GM18867 (cell line): Measurements from ENCODE around the gene ANKFN1.
"Not testable (repeated sequence)": the region's sequence is repeated elsewhere in the genome, so short reads cannot be mapped to it uniquely, and the experiment has no call there.

Experiments
- ATAC-seq: cut with Tn5 transposase; IDR thresholded peaks from one replicate; pipeline ENCODE4 v1.9.1; 2021; ENCODE audit warnings: mild to moderate bottlenecking, moderate library complexity; ENCODE audit not compliant: unreplicated experiment

ANKFN1 gene

DNA sequence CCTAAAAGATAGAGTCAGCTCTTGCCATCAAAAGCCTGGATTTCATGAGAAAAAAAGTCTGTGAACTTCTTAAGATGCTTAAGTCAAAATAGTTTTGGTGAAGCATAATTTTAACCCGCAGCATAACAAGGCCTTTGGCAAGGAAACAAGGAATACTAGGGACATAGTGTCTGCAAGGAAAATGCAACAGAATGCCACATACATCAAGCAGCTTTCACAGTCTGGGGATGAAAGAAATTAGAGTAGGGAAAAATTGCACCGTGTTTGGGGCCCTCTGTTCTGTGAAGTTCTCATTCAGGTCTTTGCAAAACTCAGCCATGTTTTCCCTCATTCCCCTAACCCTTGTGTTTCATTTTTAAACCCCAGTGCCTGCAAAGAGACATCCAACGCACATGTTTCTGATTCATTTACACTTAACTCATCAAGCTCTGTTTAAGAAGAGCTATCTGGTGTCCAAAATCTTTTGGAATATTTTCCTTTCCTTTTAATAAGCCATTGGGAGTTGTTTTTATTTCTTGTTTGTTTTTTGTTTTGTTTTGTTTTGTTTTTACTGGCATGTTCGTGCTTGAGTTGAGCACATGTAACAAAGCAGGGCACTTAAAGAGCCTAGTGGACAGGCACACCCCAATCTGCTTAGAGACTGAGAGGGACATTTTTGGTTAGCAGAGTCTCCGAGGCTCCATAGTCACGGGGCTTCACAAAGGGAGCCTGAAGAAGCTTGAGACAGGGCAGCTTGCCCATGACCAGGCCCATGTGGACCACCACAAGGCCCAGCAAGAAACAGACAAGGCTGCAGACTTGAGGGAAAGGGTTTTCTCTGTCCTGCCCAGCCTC lies 116.5 kb downstream of the ANKFN1 start:
- ATAC-seq: no peak

DNA sequence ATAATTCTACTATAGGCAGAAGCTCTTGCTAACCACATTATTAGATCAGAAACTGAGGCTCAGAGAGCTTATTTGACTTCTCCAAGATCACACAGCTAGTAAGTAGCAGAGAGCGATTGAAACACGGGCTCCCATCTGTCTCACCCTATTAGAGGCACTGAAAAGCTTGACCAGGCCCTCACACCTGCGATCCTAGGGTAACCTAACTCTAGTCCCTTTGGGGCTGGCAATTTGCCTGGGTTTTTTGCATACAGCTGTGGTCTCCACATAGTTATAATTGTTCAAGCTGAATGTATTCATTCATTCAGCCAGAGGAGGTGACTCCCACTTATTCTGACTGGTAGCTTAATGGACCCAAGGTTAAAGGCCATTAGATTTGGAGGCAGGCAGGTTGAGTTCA lies 121.2 kb downstream of the ANKFN1 start:
- ATAC-seq: no peak

DNA sequence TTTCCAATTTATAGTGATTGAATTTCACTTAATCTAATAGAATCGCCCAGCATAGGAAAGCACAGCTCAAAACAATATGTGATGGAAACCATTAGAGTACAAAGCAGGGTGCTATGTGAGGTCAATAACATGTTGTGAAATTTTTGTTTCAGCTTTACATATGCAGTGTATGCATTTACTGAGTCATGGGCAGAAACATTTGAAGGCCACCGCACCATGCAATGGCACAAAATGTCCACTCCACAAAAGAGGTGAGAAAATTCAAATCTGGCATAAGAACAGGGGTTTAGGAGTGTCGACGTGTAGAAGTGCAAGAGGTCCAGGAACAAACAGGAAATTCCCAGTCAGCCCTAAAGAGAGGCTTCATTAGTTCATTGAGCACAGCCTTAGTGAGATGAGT lies 131.2 kb downstream of the ANKFN1 start:
- no peak for ATAC-seq

DNA sequence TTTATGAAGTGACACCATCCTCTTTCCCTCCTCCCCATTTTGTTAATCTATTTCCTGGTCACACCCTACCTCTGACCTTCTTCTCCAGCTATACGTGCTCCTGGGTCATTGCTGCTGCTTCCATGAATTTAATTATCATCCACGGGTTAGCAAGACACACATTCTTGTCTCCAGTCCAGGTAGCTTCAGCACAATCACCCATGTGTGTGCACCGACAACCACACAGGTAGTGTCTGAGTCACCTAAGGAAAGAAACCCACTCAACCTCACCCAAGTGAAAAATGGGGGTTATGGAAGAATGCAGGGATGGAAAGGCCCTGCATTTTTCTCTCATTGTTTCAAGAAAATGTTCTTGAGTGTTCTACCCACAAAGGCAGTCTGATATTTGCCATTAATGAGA lies 135.5 kb downstream of the ANKFN1 start:
- not testable (repeated sequence) for ATAC-seq

DNA sequence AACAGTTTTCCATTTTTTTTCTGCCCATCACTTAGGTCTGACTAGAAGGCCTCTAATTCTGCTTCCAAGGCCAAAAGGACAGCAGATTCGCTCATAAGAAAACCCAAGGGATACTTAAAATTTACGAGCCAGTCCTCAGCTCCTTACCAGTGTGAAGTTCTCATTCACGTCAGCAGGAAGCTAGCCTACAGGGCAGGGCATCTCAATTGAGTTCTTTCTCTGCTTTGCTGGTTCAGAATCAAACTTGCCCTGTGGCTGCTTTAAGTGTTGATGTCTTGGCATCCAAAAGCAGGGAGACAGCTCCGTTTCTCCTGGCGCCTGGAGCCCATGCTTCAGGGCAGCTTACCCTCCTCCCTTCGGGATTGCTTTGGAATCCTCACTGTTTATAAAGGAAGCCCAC lies 136.0 kb downstream of the ANKFN1 start:
- no peak for ATAC-seq

DNA sequence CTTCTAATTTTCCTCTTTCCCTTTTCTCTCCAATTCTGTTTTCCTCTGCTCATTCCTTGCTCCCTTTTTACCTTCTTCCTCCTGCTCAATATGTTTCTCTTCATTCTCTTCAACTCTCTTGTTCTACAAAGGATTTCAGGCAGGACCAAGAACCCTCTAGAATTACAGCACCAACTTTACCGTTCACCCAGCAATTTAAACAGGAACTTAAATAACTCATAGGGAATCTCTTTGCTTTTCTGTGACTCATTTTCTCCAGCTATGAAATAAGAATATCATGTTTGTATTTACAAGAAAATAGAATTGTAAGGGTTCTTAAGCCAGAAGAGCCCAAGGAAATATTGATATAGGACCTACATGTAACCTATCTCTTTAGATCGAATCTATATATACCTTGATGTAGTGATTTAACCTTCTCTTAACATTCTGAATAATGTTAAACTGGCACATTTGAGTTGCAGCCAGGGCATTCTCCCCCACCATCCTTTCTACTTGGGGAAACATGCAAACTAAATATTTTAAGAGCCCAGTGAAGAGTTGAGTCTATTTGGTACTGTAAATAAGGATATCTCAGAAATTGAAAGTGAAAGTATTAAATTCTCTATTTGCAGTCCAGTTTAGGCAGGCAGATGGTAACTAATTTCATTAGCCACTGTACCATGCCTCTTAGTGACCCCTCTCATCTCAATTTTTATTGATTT lies 137.0 kb downstream of the ANKFN1 start:
- peak; percentile 52 for ATAC-seq

DNA sequence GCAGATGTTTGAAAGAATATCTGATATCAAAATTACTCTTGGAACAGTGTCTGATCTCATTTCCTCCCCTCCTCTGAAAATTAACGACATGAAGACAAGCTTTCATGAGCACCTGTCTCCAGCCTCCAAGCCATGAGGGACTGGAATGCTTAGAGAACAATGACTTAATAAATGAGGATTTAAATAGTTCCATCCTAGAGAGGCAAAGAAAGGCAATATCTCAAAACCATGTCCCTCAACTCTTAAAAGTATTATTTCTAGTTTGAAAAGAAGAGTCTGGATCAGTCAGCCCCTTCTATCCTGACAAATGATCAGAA lies 137.5 kb downstream of the ANKFN1 start:
- no peak for ATAC-seq

DNA sequence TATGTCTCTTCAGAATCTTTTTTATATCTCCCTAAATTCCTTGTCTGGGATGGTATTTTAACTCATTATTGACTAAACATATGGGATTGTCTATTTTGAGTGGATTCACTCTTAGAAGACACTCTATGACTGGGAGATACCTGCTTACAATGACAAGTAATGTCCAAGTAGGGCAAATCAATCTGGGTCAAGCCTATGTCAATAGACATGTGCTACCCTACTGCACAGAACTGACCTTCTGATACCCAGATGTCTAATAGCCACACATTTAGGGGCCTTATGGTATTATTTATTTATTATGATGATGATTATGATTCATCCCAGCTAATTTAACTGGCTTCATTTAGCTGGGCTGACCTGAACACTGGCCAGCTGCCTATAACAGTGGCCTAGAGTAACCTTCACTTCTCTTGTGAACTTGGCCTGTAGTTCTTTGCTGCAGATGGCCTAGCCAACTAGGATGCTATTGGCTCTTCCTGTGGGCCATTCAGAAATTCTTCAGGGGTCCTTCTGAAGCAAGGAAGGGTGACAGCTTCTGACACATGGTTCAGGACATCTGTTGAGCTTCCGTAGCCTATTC lies 138.0 kb downstream of the ANKFN1 start:
- ATAC-seq: no peak

DNA sequence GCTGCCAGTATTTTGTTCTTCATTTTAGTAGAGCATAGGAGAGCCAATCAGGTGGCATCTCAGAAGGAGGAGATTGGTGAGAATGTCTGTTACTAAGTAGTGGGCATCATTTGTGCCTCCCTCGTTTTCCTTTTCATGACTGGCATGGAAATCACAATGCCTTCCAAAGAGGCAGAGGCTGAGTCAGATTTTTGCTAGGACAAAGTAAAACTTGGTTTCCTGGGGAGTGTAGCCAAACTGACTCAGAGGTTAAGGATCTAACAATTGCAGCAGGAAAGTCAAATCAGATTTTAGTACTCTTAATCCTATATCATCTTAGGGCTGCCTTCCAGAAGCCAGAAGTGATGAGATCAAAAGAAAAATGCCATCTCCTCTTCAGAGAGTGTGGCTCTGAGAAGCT lies 138.7 kb downstream of the ANKFN1 start:
- no peak for ATAC-seq

DNA sequence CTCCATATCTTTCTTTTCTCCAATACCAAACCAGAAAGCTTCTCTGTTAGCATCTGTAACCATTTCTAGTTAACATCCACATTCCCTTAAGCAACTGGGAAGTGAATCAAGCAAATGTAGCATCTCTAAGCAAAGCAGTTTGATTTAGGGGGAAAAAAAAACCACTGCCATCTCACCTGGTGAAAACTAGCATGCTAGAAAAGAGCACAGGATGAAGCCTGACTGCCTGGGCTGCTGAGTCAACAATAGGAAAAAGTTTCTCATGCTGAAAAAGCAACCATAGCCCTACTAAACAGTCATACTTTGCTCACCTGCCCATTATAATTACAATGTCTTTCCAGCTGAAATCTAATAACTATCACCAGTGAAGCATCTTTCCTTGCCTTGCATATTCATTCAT lies 139.3 kb downstream of the ANKFN1 start:
- ATAC-seq: no peak

DNA sequence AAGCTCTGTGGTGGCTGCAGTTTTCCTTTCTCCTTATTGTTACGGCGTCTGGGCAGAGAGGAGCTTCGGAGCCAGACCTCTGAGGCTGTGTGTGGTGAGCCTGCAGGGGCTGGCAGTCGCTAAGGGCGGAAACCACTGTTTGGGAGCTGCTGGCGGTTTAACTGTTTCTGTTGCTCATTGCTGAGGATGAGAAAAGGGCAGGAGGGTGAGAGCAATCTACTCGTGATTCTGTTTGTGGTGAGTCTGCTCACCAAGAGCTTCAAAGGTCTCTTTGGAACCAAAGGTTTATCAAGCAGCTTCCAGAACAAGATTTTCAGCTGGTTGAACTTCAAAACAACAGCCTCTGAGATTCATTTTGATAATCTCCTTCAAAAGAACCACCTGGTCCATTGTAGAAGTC lies 143.9 kb downstream of the ANKFN1 start:
- no peak for ATAC-seq

DNA sequence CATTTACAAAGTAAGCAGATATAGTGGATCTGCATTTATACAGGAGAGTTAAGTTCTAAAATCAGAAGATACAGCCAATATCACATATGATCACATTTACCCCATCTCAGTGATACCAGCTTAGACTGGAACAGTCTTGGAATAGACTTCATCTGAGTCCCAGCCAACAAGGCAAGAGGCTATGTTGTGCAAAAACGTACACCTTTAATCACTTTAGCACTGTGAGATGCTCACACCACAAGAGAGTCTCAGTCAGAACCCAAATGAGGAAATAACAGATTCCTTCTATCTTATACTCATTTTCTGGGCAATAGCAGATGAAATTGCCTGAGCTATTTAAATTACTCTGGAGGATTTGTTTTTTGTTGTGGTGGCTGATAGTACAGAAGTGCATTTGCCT lies 145.6 kb downstream of the ANKFN1 start:
- ATAC-seq: no peak

DNA sequence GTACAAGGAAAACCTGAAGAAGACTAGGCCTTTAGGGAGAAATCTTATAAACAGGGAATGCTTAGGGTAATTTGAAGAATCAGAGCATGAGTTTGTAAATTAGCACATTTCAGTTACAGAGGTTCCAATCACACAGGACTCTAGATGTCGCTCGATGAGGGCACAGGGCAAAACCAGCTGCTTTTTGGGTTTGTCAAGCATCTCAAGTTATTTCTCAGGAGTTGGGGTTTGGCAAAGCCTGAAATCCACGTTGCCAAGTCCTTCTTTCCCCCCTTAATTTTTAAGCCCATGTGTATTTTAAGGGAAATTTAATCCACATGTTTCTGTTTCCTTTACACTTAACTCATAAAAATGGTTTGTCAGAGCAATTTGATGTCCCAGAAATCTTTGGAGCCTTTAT lies 146.9 kb downstream of the ANKFN1 start:
- ATAC-seq: no peak

DNA sequence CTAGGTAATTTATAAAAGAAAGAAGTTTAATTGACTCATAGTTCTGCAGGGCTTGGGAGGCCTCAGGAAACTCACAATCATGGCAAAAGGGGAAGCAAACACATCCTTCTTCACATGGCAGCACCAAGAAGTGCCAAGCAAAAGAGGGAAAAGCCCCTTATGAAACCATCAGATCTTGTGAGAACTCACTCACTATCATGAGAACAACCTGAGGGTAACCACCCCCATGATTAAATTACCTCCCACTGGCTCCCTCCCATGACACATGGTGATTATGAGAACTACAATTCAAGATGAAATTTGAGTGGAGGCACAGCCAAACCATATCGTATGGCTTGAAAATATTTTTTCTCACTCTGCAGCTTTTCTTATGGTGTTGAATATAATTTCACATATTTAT lies 151.7 kb downstream of the ANKFN1 start:
- no peak for ATAC-seq

DNA sequence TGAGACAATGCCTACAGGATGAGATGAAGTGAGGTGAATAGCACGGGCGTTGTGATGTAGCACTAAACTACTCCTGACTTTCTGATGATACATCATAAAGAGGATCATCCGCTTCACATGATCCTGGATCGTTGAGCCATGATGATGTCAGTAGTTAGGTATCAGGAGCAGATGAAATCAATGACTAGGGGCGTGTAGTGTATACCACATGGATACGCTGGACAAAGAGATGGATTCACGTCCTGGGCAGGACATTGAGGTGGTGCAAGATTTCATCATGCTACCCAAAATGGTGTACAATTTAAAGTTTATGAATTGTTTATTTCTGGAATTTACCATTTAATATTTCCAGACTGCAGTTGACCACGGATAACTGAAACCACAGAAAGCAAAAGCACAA lies 156.6 kb downstream of the ANKFN1 start:
- ATAC-seq: no peak

DNA sequence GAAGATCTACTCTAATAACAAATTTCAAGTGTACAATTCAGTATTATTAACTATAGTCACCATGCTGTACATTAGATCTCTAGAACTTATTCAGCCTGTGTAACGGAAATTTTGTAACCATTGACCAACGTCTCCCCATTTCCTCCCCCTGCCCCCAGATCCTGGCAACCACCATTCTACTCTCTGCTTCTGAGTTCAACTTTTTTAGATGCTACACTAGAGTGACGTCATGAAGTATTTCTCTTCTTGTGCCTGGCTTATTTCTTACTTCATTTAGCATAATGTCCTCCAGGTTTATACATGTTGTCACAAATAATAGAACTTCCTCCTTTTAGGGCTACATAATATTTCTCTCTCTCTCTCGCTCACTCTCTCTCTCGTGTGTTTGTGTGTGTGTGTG lies 157.5 kb downstream of the ANKFN1 start:
- no peak for ATAC-seq

DNA sequence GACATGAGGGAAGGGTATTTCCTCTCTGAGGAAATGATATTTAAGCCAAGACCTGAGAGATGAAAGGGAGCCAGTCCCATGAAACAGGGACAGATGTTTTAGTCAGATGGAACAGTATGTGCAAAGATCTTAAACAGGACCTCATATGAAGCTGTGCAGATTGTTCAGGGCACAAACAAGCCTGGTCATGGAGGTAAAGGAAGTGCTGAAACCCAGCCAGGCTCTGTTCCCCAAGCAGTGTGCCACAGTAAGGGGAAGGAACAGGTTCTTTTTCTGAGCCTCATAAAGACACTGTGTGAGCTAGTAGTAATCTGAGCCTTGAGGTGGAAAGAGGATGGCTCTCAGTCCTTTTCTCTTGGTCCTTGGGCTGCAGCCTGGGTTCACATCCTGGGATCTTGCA lies 159.9 kb downstream of the ANKFN1 start:
- ATAC-seq: no peak

DNA sequence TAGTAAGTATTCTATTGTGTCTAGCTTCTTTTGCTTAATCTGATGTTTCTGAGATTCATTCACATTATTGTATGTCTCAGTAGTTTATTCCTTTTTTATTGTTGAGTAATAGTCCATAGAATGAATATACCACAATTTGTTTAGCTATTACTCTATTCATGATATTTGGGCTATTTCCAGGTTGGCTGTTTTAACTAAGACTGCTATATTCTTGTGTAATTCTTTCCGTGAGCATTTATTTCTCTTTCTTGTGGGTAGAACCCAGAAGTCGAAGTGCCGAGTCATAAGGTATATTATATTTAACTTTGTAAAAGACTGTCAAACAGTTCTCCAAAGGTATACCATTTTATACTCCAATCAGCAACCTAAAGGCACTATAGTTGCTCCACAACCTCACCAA lies 160.8 kb downstream of the ANKFN1 start:
- ATAC-seq: no peak

DNA sequence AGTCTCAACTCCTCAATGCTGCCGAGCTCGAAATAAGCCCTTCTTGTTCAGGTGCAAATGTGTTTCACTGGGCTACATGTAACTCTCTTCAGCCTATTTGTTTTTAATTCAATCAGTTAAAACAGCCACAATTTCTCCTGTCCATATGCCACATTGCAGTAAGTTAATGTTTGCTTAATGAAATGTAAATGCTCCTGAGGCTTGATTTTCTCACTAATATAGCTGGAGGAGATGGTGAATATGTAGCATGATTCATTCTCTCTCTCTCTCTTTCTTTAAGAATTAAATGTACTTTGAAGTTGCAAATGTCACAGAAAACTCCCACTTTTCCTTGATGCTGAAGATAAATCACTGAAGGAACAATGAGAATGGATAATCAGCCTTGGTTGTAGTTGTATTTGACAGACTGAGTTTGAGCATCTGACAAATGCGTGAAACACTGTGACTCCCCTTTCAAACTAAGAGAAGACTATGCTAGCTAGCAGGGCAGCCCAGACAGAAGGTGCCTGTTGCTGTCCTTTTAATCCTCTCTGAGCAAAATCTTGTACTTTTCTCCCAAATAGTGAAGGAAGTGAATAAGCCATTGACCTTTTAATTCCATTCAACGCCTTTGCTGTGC lies 161.8 kb downstream of the ANKFN1 start:
- no peak for ATAC-seq

DNA sequence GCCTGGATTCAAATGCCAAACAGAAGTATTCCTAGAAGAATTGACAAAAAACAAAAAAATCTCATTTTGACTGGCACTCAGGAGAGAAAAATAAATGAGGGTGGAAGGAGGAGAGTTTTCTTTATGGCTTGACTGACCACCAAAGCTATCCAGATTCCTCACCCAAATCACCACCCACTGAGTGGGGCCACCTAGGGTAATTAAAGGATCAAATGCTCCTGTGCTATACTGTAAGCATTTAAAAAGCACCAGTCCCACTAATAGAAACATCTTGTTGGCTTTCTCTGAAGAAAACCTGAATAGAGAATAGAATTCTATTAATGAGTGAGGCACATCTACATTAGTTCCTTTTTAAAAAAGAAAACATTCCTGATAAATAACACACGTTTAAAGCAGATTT lies 163.3 kb downstream of the ANKFN1 start:
- ATAC-seq: no peak

DNA sequence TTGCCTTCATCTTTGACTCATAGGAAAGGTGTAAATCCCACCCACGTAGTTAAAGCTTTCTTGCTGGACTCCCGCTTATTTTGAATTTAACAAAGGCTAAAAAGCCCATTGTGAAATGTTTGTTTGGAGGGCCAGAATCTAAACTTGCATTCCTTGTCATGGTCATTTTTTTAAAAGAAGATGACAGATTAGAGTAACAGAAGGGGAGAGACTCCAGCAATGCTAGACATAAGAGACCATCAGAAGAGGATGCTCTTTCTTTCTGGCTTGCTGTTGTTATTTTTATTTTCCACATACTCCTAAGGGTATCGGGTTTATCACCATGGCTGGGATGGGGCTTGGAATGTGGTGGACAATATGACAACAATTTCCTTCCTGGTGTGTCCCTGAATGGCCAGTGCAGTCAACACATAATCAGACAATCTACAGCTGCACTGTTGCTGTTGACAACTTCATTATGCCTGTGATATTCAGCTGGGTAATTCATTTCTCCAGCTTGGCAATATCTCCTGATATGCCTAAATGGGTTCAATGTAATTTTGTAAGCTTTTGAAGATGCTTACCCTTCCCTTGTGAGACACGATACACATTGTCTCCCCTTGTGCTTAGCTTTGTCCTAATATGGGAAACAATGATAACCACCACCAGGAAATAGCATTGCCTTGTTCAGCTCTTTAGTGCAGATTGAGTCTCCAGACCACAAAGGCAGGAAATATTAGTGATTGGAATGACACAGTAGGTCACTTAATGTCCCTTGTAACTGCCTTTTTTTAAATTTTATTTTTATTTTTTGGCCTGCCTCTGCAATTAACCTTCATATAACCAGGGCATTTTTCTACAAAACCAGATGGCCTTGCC lies 164.3 kb downstream of the ANKFN1 start:
- ATAC-seq: no peak
